ENCODE data around the gene RETREG2. TPM values are rescaled to one million over a fixed set of nuclear protein-coding genes. Genes with fewer than 3 reads are reported as not detected.
A peak's percentile ranks its signal among the peaks of the same experiment; 100 is the strongest.

Gene RETREG2
- total RNA-seq, 1 experiment from 2014 or later, result 104 TPM

DNA sequence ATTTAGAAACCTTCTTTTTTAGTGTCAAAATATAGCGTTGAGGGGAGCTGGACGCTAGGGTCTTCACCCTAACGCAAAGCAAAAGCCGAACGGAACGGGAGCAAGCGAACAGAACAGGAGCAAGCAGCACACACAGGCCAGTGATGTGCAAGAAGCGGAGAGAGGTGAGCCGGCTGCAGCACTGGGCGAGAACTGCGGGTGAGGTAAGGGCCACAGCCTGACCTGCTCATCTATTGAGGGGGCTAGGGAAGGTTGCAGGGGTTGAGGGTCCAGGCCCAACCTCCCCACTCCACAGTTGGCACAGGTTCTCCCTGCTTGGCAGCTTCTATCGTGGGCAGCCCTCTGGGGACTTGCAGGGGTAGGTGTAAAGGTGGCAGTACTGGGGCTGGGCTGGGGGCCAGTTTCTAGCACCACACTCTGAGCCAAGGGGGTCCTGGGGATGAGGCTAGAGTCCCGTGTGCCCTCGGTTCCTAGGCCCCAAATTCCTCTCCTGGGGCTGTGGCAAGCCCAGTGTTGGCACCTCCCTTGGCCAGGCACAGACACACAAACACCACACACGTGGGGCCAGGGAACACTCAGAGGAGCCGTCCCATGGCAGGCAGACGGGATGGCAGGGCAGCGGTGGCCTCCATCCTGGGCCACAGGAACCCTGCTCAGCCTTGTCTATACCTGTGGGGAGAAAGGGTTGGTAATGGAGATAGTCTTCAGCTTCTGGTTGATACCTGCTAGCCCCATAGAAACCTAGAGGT lies 41.9 kb downstream of the RETREG2 start:
- DNase-seq (ENCODE audit: low read depth, low spot score), result no peak
- in situ Hi-C loops (cut with HindIII; ENCODE audit: low pct_unique_long_range_greater_than_20kb, low sequenced_read_pairs), result no loop called here

DNA sequence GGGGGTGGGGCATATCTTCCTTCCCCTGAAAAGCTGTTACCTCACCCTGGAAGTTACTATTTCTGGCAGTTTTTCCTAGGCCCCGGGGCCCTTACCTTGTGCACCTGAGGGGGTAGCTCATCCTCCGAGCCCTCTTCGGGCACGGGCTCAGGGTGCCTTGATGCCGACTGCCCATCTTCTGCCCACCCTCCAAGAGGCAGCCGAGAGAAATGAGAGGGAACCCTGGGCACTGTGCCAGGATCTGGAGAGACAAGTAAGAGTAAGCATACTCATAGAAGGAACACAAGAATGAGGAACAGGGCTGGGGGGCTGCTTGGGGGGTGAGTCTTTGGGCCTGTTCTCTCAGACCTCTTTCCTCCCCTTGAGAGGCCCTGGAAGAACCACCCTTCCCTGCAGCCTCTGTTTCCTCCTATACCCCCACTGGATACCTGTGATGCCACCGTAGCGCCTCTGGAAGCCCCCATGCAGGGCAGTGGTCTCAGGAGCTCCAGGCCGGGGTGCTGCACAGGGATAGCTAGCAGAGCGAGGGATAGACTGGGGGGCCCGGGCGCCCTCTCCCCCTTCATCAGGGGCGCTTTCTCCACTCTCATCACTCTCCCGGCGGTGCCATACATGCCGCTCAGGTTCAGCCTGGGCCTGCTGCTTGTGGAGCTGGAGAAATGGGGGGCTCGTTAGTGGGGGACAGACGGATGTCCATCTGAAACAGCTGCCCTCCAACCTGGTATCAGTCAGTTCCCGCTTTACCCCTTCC lies 42.8 kb downstream of the RETREG2 start:
- in situ Hi-C loops (cut with HindIII; ENCODE audit: low pct_unique_long_range_greater_than_20kb, low sequenced_read_pairs), result no loop called here
- DNase-seq (ENCODE audit: low read depth, low spot score), result no peak

DNA sequence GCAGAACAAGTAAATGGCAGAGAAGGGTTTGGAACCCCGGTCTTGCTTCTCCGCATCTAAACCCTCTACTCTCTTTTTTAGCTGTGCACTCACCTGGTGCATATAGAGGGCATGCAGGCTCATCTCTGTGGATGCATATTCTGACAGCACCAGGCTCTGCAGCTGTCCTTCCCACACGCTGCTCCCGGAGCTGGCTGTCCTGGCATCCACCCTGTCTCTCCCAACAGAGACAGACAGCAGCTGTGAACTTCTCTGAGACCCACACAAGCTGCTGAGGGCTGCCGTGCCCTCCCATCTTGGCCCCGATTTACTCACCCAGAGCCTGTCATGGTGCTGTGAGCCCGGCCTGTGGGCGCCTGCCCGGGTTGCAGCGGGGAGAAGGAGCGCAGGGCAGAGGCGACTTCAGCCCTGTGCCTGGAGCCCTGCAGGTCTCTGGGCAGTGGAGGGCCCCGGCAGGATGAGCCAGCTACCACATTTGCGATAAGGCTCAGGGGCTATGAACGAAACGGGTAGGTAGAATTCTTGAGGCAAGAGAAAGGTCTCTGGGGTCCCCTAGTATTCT lies 44.0 kb downstream of the RETREG2 start:
- no peak for DNase-seq (ENCODE audit: low read depth, low spot score)
- in situ Hi-C loops (cut with HindIII; ENCODE audit: low pct_unique_long_range_greater_than_20kb, low sequenced_read_pairs), result no loop called here

DNA sequence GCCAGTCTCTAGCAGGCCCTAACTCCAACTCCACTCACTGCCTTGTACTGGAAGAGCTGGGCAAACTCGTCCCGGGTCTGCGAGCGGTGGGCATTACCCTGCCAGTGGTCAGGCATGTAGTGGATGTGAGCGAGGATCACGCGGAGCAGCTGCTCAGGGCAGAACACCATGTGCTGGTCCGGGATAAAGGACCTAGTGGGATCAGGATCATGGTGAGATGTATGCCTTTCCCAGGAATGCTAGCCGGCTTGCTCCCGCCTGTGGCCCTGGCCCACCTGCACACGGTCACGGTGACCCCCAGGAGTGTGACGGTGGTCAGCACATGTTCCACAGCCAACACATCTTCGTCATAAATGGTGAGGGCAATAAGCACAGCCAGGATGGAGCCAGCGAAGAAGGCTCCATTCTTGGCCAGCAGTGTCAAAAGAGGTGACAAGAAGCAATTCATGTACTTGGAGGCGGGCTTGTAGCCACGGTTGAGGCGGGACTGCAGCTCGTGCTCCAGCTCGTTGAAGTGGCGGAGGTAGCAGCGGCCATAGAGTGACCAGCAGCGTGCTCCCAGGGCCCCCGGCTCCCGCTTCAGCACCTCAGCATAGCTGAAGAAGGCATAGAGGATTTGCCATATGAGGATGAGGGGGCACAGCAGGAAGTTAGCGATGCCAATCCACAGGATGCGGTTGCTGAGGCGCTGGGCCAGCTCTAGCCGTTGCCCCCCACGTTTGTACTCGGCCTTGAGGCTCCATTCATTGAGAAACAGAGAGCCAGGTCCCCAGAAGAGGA lies 45.9 kb downstream of the RETREG2 start:
- in situ Hi-C loops (cut with HindIII; ENCODE audit: low pct_unique_long_range_greater_than_20kb, low sequenced_read_pairs), result no loop called here
- no peak for DNase-seq (ENCODE audit: low read depth, low spot score)

DNA sequence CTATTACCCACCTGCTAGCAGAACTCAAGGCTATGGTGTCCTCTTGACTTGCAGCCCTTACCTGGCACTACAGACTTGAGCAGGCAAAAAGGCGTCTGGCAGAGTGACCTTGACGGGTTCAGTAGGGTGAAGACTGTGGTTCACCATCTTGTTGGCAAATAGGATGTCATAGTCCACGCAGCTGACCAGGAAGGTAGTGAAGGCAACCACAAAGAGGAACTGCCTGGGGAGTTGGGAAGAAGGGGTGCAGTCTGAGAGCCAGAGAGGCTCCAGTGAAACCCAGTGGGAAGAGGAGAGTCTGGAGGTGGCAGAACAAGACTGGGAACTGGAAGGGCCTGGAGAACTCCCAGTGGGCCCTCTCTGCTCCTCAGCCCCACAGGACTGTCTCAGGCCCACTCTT lies 47.3 kb downstream of the RETREG2 start:
- DNase-seq (ENCODE audit: low read depth, low spot score), result no peak
- in situ Hi-C loops (cut with HindIII; ENCODE audit: low pct_unique_long_range_greater_than_20kb, low sequenced_read_pairs), result no loop called here

DNA sequence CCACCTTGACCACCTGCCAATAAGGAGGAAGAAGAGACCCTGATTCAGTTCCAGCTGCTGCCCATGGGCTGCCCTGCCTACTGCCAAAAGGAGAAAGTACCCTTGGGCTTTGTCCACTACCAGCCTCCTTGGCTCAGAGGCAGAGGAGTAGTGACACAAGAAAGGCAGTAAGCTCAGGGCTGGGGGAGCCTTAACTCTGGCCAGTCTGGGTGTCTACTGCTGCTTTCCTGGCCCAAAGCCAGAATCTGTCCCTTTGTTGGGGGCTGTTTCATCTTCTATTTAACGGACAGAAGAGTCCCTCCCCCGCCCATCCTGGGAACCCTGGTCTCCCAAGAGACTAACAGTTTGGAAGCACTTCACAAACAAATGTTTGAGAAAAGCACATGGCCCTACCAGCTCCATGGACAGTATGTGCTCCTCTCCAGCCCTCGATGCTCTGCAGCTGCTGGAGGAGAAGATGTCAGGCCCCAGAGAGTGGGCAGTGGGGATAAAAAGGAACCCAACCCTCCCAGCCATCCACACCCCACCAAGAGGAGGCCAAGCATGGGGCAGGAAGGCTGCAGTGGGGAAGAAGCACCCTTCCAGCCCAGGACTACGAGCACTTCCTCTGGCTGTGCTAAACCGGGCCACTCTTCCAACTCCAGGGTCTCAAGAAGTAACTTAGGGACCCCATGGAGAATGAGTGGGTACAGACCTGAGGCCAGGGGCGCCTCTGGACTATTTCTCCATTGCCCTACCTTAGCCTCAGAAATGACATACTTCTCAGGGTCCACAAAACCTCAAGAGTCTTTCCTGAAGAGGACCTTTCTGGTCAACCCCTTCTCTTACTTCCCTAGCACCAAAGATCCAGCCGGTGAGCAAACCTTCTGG lies 50.2 kb downstream of the RETREG2 start:
- in situ Hi-C loops (cut with HindIII; ENCODE audit: low pct_unique_long_range_greater_than_20kb, low sequenced_read_pairs), result no loop called here

DNA sequence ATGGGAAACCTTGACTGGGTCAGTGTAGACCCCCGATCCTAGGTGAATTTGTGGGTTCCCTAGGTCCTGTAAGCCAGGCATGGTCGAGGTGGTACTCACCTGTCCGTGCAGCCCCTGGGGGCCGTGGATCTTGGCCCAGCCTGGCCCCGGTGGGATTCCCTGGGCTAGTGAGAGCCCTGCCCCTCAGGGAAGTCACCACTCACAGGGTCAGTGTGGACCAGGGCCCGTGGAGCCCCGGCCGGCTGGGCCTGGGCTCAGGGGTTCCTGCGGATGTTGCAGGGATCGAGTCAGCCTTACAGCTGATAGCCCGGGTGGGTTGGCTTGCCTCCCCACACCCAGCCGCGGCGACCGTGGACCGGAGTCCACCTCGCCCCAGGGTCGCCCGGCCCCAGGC lies 50.8 kb downstream of the RETREG2 start:
- no peak for DNase-seq (ENCODE audit: low read depth, low spot score)
- in situ Hi-C loops (cut with HindIII; ENCODE audit: low pct_unique_long_range_greater_than_20kb, low sequenced_read_pairs), result no loop called here

More for the DNA sequence above, 50.2 kb downstream of the RETREG2 start:
- no peak for DNase-seq (ENCODE audit: low read depth, low spot score)

DNA sequence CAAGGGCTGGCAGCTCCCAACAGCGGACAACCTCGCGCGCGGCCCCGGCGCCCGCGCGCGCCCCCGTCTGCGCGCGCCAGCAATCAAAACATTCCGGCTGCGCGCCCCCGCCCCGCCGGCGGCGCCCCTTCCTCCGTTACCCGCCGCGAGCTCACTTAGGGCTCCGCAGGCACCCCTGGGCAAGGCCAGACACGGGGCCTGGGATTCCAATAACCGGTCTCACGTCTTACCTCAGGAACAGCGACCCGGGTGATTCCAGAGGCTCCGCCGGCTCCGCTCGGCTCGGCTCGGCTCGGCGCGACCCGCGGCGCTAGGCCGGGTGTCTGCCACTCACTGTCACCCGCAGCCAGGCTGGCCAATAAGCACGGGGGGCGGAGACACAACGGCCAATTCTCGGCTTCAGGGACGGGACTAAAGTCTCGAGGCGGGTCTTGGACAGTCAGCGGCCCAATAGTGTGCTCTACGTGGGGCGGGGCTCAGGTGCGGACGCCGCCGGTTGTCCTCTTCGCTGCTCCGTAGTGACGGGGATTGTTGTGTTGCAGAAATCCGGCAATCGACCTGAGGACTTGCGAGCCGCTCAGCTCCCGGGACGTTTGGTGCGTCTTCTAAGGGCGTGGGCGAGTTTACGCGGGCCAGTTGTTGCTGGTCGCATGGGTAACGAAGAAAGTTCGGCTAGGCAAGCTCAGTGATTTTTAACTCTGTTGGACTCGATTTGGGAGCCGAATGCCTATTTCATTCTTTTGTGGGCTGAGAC lies 51.4 kb downstream of the RETREG2 start, which contains the start of the genes ANKZF1 and ATG9A:
ANKZF1 (plus strand) TSS at position 502 of the 754 bp plus-strand sequence. CDS start 452 bp downstream, outside the sequence.
ATG9A (minus strand) TSS at position 332 of the 754 bp plus-strand sequence. CDS start 1,612 bp downstream, outside the sequence.
- peak; percentile 99 for DNase-seq (ENCODE audit: low read depth, low spot score)

DNA sequence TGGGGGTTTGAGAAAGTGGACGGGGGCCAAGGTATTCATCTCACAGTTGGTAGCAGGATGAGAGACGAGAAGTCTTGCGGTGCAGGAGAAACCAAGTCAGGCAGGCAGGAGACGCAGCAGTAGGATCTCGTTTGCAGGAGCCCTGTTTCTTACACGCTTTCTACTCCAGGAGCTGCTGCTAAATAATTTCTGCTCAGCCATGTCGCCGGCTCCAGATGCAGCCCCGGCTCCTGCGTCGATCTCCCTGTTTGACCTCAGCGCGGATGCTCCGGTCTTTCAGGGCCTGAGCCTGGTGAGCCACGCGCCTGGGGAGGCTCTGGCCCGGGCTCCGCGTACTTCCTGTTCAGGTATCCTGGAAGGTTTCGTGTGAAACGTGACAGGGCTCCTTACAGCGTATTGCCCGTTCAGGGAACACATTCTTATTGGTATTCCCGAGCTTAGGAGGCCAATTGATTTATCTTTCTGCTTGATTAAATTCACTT lies 52.0 kb downstream of the RETREG2 start:
- in situ Hi-C loops (cut with HindIII; ENCODE audit: low pct_unique_long_range_greater_than_20kb, low sequenced_read_pairs), result no loop called here

More for the DNA sequence above, 51.4 kb downstream of the RETREG2 start, which contains the start of the genes ANKZF1 and ATG9A:
- in situ Hi-C loops (cut with HindIII; ENCODE audit: low pct_unique_long_range_greater_than_20kb, low sequenced_read_pairs), result no loop called here

DNA sequence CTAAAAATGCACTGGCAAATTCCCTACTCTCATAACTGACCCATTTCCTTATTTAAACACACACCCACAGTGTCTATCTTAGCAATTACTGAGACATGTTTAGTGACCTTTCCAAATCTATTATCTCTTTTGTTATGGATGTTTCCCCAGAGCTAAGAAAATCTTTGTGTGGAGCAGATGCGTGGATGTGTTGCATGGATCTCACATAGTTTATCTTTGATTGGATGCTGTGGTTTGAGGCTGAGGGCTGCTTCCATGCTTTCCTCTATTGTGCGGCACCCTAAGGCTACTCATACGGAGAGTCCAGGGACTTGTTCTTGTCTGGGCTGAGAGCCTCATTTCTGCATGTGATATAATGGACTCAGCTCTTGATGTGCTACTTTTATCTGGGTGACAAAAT lies 56.3 kb downstream of the RETREG2 start:
- no peak for DNase-seq (ENCODE audit: low read depth, low spot score)
- in situ Hi-C loops (cut with HindIII; ENCODE audit: low pct_unique_long_range_greater_than_20kb, low sequenced_read_pairs), result no loop called here

More for the DNA sequence above, 52.0 kb downstream of the RETREG2 start:
- DNase-seq (ENCODE audit: low read depth, low spot score), result peak; percentile 14

Other genes with a start within 250 kb of the RETREG2 start
- gene CDK5R2, start 218.6 kb upstream of the RETREG2 start, total RNA-seq (2014; rRNA removed; shearing (Covaris generic)), result 0.08 and 0.24 TPM in 2 replicates
- not detected in 2 replicates for gene FEV, start 193.1 kb upstream of the RETREG2 start, total RNA-seq (2014; rRNA removed; shearing (Covaris generic))
- not detected in 2 replicates for gene CRYBA2, start 184.9 kb upstream of the RETREG2 start, total RNA-seq (2014; rRNA removed; shearing (Covaris generic))
- 0.16 and 0.24 TPM in 2 replicates for gene CFAP65, start 136.8 kb upstream of the RETREG2 start, total RNA-seq (2014; rRNA removed; shearing (Covaris generic))
- gene IHH, start 117.4 kb upstream of the RETREG2 start, total RNA-seq (2014; rRNA removed; shearing (Covaris generic)), result not detected in 2 replicates
- 25.5 and 28.4 TPM in 2 replicates for gene NHEJ1, start 17.5 kb upstream of the RETREG2 start, total RNA-seq (2014; rRNA removed; shearing (Covaris generic))
- 0.13 and 0.34 TPM in 2 replicates for gene SLC23A3, start 8.2 kb upstream of the RETREG2 start, total RNA-seq (2014; rRNA removed; shearing (Covaris generic))
- 42.6 and 46.4 TPM in 2 replicates for gene CNPPD1, start 1.4 kb upstream of the RETREG2 start, total RNA-seq (2014; rRNA removed; shearing (Covaris generic))
- 10.9 and 16.2 TPM in 2 replicates for gene ZFAND2B, start 28.5 kb downstream of the RETREG2 start, total RNA-seq (2014; rRNA removed; shearing (Covaris generic))
- 43.7 and 50.7 TPM in 2 replicates for gene ABCB6, start 40.7 kb downstream of the RETREG2 start, total RNA-seq (2014; rRNA removed; shearing (Covaris generic))
- gene ATG9A, start 51.4 kb downstream of the RETREG2 start, total RNA-seq (2014; rRNA removed; shearing (Covaris generic)), result 36.7 and 45.7 TPM in 2 replicates
- gene ANKZF1, start 51.5 kb downstream of the RETREG2 start, total RNA-seq (2014; rRNA removed; shearing (Covaris generic)), result 43.5 and 43.6 TPM in 2 replicates
- 5.3 and 6.1 TPM in 2 replicates for gene GLB1L, start 67.2 kb downstream of the RETREG2 start, total RNA-seq (2014; rRNA removed; shearing (Covaris generic))
- 21.7 and 22.6 TPM in 2 replicates for gene STK16, start 67.2 kb downstream of the RETREG2 start, total RNA-seq (2014; rRNA removed; shearing (Covaris generic))
- gene TUBA4B, start 75.0 kb downstream of the RETREG2 start, total RNA-seq (2014; rRNA removed; shearing (Covaris generic)), result not detected in 2 replicates
- 1.4 TPM in 1 of 2 replicates, not detected in the other for gene TUBA4A, start 75.6 kb downstream of the RETREG2 start, total RNA-seq (2014; rRNA removed; shearing (Covaris generic))
- 25.8 and 33.2 TPM in 2 replicates for gene DNAJB2, start 101.1 kb downstream of the RETREG2 start, total RNA-seq (2014; rRNA removed; shearing (Covaris generic))
- gene PTPRN, start 131.1 kb downstream of the RETREG2 start, total RNA-seq (2014; rRNA removed; shearing (Covaris generic)), result 1.5 and 2.8 TPM in 2 replicates
- not detected in 2 replicates for gene RESP18, start 154.5 kb downstream of the RETREG2 start, total RNA-seq (2014; rRNA removed; shearing (Covaris generic))
- 46.8 and 50.1 TPM in 2 replicates for gene DNPEP, start 209.6 kb downstream of the RETREG2 start, total RNA-seq (2014; rRNA removed; shearing (Covaris generic))
- 0.13 TPM in 1 of 2 replicates, not detected in the other for gene DES, start 240.1 kb downstream of the RETREG2 start, total RNA-seq (2014; rRNA removed; shearing (Covaris generic))

All from SK-MEL-5 (cell line).